T-helper 2 cell treated with Interferon-gamma antibody and Interleukin-4, amounts not matched to agents 100 ng/mL and 5 ng/mL, for 36 hours (primary cell): ENCODE results near the gene CASKIN1. TPM values are rescaled to one million over a fixed set of nuclear protein-coding genes. Genes with fewer than 3 reads are reported as not detected.

Experiments
- intact Hi-C: fragments of 100-400 bp; cut with micrococcal nuclease; formaldehyde crosslinking; loops from one replicate; pipeline ENCODE4 v1.15.1; 2023
- total RNA-seq: library from RNA; stranded (reverse); gene quantifications from 2 replicates; pipeline ENCODE4 v1.2.3, GENCODE V29; 2022

The CASKIN1 gene
- total RNA-seq, 1 donor from 2014 or later: 0.16 TPM

- intact Hi-C loops: no loop called here
Measured at GRCh38 chr16:2180461-2180860, 15.9 kb downstream of the CASKIN1 start.

GRCh38 chr16:2179576-2179975 is 16.8 kb downstream of the CASKIN1 start:
- intact Hi-C loops: no loop called here

- intact Hi-C loops: no loop called here
Measured at GRCh38 chr16:2179107-2179501, 17.3 kb downstream of the CASKIN1 start.

- intact Hi-C loops: no loop called here
Measured at GRCh38 chr16:2178321-2179106, 17.9 kb downstream of the CASKIN1 start.

- intact Hi-C loops: no loop called here
Measured at GRCh38 chr16:2177561-2177960, 18.8 kb downstream of the CASKIN1 start.

- intact Hi-C loops: no loop called here
Measured at GRCh38 chr16:2177101-2177500, 19.3 kb downstream of the CASKIN1 start.

GRCh38 chr16:2176047-2176446 is 20.4 kb downstream of the CASKIN1 start:
- intact Hi-C loops: no loop called here

- intact Hi-C loops: no loop called here
Measured at GRCh38 chr16:2175454-2175853, 21.0 kb downstream of the CASKIN1 start.

GRCh38 chr16:2174396-2175131 is 21.8 kb downstream of the CASKIN1 start:
- intact Hi-C loops: no loop called here

GRCh38 chr16:2173916-2174315 is 22.5 kb downstream of the CASKIN1 start:
- intact Hi-C loops: no loop called here

- intact Hi-C loops: no loop called here
Measured at GRCh38 chr16:2173366-2173765, 23.0 kb downstream of the CASKIN1 start.

GRCh38 chr16:2172688-2173335 is 23.6 kb downstream of the CASKIN1 start:
- intact Hi-C loops: no loop called here

GRCh38 chr16:2171601-2172178 is 24.7 kb downstream of the CASKIN1 start:
- intact Hi-C loops: no loop called here

- intact Hi-C loops: no loop called here
Measured at GRCh38 chr16:2170587-2171435, 25.6 kb downstream of the CASKIN1 start.

GRCh38 chr16:2170080-2170479 is 26.3 kb downstream of the CASKIN1 start:
- intact Hi-C loops: no loop called here

GRCh38 chr16:2167068-2167638 is 29.3 kb downstream of the CASKIN1 start:
- intact Hi-C loops: no loop called here

GRCh38 chr16:2166263-2167067 is 29.9 kb downstream of the CASKIN1 start:
- intact Hi-C loops: no loop called here

GRCh38 chr16:2165861-2166260 is 30.5 kb downstream of the CASKIN1 start:
- intact Hi-C loops: no loop called here

- intact Hi-C loops: no loop called here
Measured at GRCh38 chr16:2163211-2163881, 33.1 kb downstream of the CASKIN1 start.
